Activated CD8-positive, alpha-beta T cell treated with anti-CD3 and anti-CD28 coated beads for 36 hours (primary cell): ENCODE results near the gene DYSF. TPM values are rescaled to one million over a fixed set of nuclear protein-coding genes. Genes with fewer than 3 reads are reported as not detected.

ENCODE experiments used
- ATAC-seq: fragments of 200-7000 bp; cut with Tn5 transposase; one replicate; pipeline ENCODE4 v1.10.0; 2021; ENCODE audit warnings: mild to moderate bottlenecking, moderate library complexity
- CTCF ChIA-PET: fragments of 350-600 bp; sonication (Branson Sonifier 250); formaldehyde crosslinking; loops from one replicate; lab custom pipeline; 2021; ENCODE audit warnings: antibody characterized with exemption; lab: Charles Lee
- POLR2A ChIA-PET: fragments of 350-600 bp; sonication (Branson Sonifier 250); formaldehyde crosslinking; loops from one replicate; lab custom pipeline; 2021; ENCODE audit warnings: antibody characterized with exemption; lab: Charles Lee
- DNase-seq: peaks from one replicate; pipeline ENCODE4 v3.0.0-alpha.2; 2020
- H3K27ac Mint-ChIP-seq: one replicate; pipeline ENCODE4 v1.8.0; 2021; ENCODE audit warnings: mild to moderate bottlenecking, mixed read lengths
- H3K27me3 Mint-ChIP-seq: one replicate; pipeline ENCODE4 v1.8.0; 2021; ENCODE audit warnings: mixed read lengths
- H3K36me3 Mint-ChIP-seq: one replicate; pipeline ENCODE4 v1.8.0; 2021; ENCODE audit warnings: low read depth, mixed read lengths
- H3K4me1 Mint-ChIP-seq: one replicate; pipeline ENCODE4 v1.8.0; 2021; ENCODE audit warnings: low read depth, mixed read lengths
- H3K4me3 Mint-ChIP-seq: one replicate; pipeline ENCODE4 v1.8.0; 2021; ENCODE audit warnings: mild to moderate bottlenecking, moderate library complexity, mixed read lengths
- H3K9me3 Mint-ChIP-seq: one replicate; pipeline ENCODE4 v1.8.0; 2021; ENCODE audit warnings: mixed read lengths
- CTCF ChIP-seq: fragments of 200-600 bp; IDR thresholded peaks from one replicate; pipeline ENCODE4 v1.8.0; 2022; ENCODE audit warnings: antibody characterized with exemption, mild to moderate bottlenecking
- intact Hi-C: fragments of 100-400 bp; cut with micrococcal nuclease; formaldehyde crosslinking; loops from one replicate; pipeline ENCODE4 v1.10.0; 2022
- total RNA-seq, 2 experiments: library from RNA; stranded (reverse); gene quantifications; one replicate each; pipeline ENCODE4 v1.2.3, GENCODE V29; 2021

The DYSF gene
- total RNA-seq, 2 experiments from 2014 or later, result 3.5 to 3.8 TPM

- no peak overlapping the region for H3K27ac Mint-ChIP-seq
- no peak for ATAC-seq
- ChIA-PET CTCF (no interaction called here), POLR2A (no interaction called here)
- H3K4me1 Mint-ChIP-seq, result no peaks in the 10 kb centered on the region
- intact Hi-C loops, result no loop called here
- no peak for DNase-seq
- H3K36me3 Mint-ChIP-seq, result no peaks in the 10 kb centered on the region
- no peak overlapping the region for H3K4me3 Mint-ChIP-seq
- no peaks in the 10 kb centered on the region for H3K9me3 Mint-ChIP-seq
- H3K27me3 Mint-ChIP-seq, result no peaks in the 10 kb centered on the region
- TF ChIP-seq CTCF, result no peak
Measured at GRCh38 chr2:71702071-71702970, 249.0 kb downstream of the DYSF start.

- intact Hi-C loops, result no loop called here
- TF ChIP-seq CTCF, result no peak
- no peak overlapping the region for H3K27ac Mint-ChIP-seq
- ChIA-PET POLR2A (no interaction called here), CTCF (no interaction called here)
- H3K4me1 Mint-ChIP-seq, result no peaks in the 10 kb centered on the region
- ATAC-seq (no peak), DNase-seq (no peak)
- no peaks in the 10 kb centered on the region for H3K27me3 Mint-ChIP-seq
- no peaks in the 10 kb centered on the region for H3K36me3 Mint-ChIP-seq
- no peak overlapping the region for H3K4me3 Mint-ChIP-seq
- no peaks in the 10 kb centered on the region for H3K9me3 Mint-ChIP-seq
Measured at GRCh38 chr2:71702971-71703898, 249.9 kb downstream of the DYSF start.

GRCh38 chr2:71704131-71704561 lies 250.8 kb downstream of the DYSF start:
- H3K27ac Mint-ChIP-seq, result no peak overlapping the region
- DNase-seq, result no peak
- no peak for ATAC-seq
- no peak overlapping the region for H3K4me3 Mint-ChIP-seq
- ChIA-PET CTCF (interaction anchor here (0.7 kb wide), 1 partner anchor 75 kb away, joined by 3 read pairs; no protein-coding TSS in a partner anchor), POLR2A (no interaction called here)
- intact Hi-C loops, result no loop called here
- no peaks in the 10 kb centered on the region for H3K36me3 Mint-ChIP-seq
- H3K9me3 Mint-ChIP-seq, result no peaks in the 10 kb centered on the region
- H3K4me1 Mint-ChIP-seq, result no peaks in the 10 kb centered on the region
- H3K27me3 Mint-ChIP-seq, result no peaks in the 10 kb centered on the region
- TF ChIP-seq CTCF, result no peak

- ATAC-seq, result no peak
- TF ChIP-seq CTCF, result no peak
- Mint-ChIP-seq H3K4me3 (no peak overlapping the region), H3K36me3 (no peaks in the 10 kb centered on the region), H3K9me3 (no peaks in the 10 kb centered on the region), H3K27ac (no peak overlapping the region), H3K4me1 (no peaks in the 10 kb centered on the region), H3K27me3 (no peaks in the 10 kb centered on the region)
- intact Hi-C loops, result no loop called here
- ChIA-PET POLR2A (no interaction called here), CTCF (interaction anchor here (0.7 kb wide), 1 partner anchor 74 kb away, joined by 3 read pairs; no protein-coding TSS in a partner anchor)
- DNase-seq, result no peak
Measured at GRCh38 chr2:71704688-71705087, 251.3 kb downstream of the DYSF start.
